Measurements from ENCODE around the gene ARHGAP18.

The ARHGAP18 gene

DNA sequence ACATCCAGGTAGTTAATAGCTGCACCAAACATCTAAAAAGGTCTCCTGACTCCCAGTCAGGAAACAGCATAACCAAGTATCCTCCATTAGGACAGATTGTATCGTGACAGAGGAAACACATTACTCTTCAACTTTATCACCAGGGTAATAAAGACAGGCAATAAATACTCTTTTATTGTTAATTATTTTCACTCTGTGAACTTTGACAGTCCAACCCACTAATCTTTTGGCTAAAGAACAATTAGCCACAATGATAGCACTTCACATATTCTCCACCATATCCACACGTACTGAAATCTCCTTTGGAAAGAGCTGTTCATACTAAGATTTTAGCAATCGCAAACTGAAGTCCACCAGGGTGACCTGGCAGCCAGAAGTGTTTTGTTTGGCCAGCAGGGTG is 46.4 kb downstream of the ARHGAP18 start:
- H3K27me3 ChIP-seq (replicated peaks; ENCODE audit: control insufficient read depth, insufficient read depth, low read length), result no peaks in the 10 kb centered on the region
- H3K9ac ChIP-seq (ENCODE audit: low read length), result no peak overlapping the region
- no peaks in the 10 kb centered on the region for H3K9me3 ChIP-seq (ENCODE audit: control insufficient read depth, low read length)
- peaks cover 3% of the 10 kb centered on the region for H3K36me3 ChIP-seq (ENCODE audit: control insufficient read depth, insufficient read depth, low read length, severe bottlenecking)
- DNase-seq (ENCODE audit: low read depth), result no peak
- H3K4me3 ChIP-seq (ENCODE audit: low read length), result no peak overlapping the region
- H3K4me1 ChIP-seq (ENCODE audit: control insufficient read depth, insufficient read depth, low read length), result peaks cover 20% of the 10 kb centered on the region

DNA sequence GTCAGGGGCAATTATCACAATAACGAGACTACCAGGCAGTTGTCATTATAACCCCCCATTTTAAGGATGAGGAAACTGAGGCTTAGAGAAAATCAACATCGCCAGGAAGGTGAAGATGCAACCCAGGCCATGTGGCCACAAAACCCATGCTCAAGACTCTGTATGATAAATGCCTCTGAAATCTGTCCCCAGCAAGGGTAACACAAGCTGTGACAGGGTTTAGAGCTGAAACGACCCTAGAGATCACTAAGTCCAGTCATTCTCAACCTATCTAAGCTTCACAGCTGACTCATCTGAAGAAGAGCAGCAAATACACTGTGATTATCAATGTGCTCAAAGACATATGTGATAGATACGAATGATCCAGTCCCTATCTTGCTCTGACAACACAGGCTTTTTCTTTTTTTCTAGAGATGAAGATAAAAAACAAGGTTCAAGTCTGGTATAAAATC is 47.0 kb downstream of the ARHGAP18 start:
- H3K4me1 ChIP-seq (ENCODE audit: control insufficient read depth, insufficient read depth, low read length), result peaks cover 19% of the 10 kb centered on the region
- H3K36me3 ChIP-seq (ENCODE audit: control insufficient read depth, insufficient read depth, low read length, severe bottlenecking), result peaks cover 3% of the 10 kb centered on the region
- no peaks in the 10 kb centered on the region for H3K9me3 ChIP-seq (ENCODE audit: control insufficient read depth, low read length)
- no peak for DNase-seq (ENCODE audit: low read depth)
- no peak overlapping the region for H3K4me3 ChIP-seq (ENCODE audit: low read length)
- no peaks in the 10 kb centered on the region for H3K27me3 ChIP-seq (replicated peaks; ENCODE audit: control insufficient read depth, insufficient read depth, low read length)
- H3K9ac ChIP-seq (ENCODE audit: low read length), result no peak overlapping the region

DNA sequence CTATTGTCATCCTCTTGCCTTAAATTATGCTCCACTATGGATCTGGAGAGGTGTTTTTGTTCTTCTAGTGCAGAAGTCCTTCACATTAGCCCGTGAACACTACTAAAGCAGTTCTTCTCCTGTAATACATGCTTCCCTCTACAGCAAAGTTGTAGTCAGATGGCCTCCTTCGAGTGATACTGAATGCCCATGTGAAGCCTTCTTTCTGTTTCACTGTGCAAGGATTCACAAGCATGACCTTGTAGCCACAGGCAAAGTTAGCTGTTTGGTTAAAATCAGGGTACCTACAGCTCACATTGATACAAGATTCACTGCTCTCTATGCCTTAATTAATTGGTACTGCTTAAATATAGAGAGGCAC is 47.6 kb downstream of the ARHGAP18 start:
- Histone ChIP-seq H3K9ac (ENCODE audit: low read length) (no peak overlapping the region), H3K9me3 (ENCODE audit: control insufficient read depth, low read length) (no peaks in the 10 kb centered on the region), H3K4me3 (ENCODE audit: low read length) (no peak overlapping the region), H3K36me3 (ENCODE audit: control insufficient read depth, insufficient read depth, low read length, severe bottlenecking) (peaks cover 3% of the 10 kb centered on the region), H3K27me3 (replicated peaks; ENCODE audit: control insufficient read depth, insufficient read depth, low read length) (no peaks in the 10 kb centered on the region), H3K4me1 (ENCODE audit: control insufficient read depth, insufficient read depth, low read length) (peaks cover 13% of the 10 kb centered on the region)
- DNase-seq (ENCODE audit: low read depth), result no peak

DNA sequence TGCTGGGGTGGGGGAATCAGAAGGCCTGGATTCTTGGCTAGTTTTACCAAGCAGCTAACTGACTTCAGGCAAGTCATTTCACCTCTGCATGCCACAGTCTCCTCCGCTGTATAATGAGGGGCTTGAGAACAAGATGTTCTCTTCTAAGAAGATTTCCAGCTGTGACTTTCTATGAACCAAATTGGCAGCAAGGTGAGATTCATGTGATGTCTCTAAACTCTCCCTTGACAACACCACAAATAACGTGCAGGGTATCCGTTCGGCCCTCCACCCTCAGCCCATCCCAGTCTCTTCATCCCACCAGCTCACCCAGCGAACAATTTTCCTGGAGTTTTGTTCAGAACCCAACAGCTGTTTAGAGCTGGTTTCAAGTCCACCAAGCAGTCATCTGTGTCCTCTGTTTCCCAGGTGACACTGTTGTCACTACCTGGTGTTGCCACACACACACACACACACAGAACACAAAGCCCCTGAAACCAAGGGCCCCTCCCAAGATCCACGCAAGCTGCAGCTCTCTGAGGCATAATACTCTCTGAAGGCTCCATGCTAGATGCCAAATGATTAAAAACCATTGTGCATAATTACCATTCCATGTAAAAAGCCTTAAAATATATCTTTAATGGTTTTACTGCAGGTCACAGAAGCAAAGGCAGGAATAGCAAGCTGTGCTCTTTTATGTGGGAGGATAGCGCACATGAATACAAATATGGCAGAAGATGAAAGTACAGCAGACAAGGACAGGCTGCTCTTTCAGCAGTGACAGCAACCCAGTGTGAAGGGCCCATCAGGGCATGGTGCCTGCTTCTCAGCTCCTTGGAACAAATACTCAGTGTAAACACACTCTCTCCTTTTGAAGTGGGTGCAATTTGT is 48.2 kb downstream of the ARHGAP18 start:
- no peak overlapping the region for H3K4me3 ChIP-seq (ENCODE audit: low read length)
- no peak for DNase-seq (ENCODE audit: low read depth)
- H3K27me3 ChIP-seq (replicated peaks; ENCODE audit: control insufficient read depth, insufficient read depth, low read length), result no peaks in the 10 kb centered on the region
- H3K9ac ChIP-seq (ENCODE audit: low read length), result no peak overlapping the region
- H3K36me3 ChIP-seq (ENCODE audit: control insufficient read depth, insufficient read depth, low read length, severe bottlenecking), result peaks cover 3% of the 10 kb centered on the region
- peaks cover 7% of the 10 kb centered on the region for H3K4me1 ChIP-seq (ENCODE audit: control insufficient read depth, insufficient read depth, low read length)
- no peaks in the 10 kb centered on the region for H3K9me3 ChIP-seq (ENCODE audit: control insufficient read depth, low read length)

DNA sequence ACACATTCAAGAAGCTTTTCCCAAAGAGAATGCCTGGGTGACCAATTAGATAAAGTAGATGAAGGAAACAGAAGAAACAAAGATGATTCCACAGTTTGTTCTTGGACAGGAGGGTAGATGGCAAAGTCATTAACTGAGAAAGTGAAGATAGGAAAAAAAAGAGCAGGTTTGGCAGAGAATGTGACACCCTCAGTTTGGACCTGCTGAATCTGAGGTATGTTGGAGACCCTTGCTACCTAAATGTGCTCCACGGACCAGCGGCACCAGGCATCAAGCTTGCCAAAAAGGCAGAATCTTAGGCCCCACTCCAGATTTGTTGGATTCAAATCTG is 49.7 kb downstream of the ARHGAP18 start:
- Histone ChIP-seq H3K36me3 (ENCODE audit: control insufficient read depth, insufficient read depth, low read length, severe bottlenecking) (peaks cover 3% of the 10 kb centered on the region), H3K9ac (ENCODE audit: low read length) (no peak overlapping the region), H3K9me3 (ENCODE audit: control insufficient read depth, low read length) (no peaks in the 10 kb centered on the region), H3K4me3 (ENCODE audit: low read length) (no peak overlapping the region), H3K4me1 (ENCODE audit: control insufficient read depth, insufficient read depth, low read length) (peaks cover 4% of the 10 kb centered on the region), H3K27me3 (replicated peaks; ENCODE audit: control insufficient read depth, insufficient read depth, low read length) (no peaks in the 10 kb centered on the region)
- DNase-seq (ENCODE audit: low read depth), result no peak

DNA sequence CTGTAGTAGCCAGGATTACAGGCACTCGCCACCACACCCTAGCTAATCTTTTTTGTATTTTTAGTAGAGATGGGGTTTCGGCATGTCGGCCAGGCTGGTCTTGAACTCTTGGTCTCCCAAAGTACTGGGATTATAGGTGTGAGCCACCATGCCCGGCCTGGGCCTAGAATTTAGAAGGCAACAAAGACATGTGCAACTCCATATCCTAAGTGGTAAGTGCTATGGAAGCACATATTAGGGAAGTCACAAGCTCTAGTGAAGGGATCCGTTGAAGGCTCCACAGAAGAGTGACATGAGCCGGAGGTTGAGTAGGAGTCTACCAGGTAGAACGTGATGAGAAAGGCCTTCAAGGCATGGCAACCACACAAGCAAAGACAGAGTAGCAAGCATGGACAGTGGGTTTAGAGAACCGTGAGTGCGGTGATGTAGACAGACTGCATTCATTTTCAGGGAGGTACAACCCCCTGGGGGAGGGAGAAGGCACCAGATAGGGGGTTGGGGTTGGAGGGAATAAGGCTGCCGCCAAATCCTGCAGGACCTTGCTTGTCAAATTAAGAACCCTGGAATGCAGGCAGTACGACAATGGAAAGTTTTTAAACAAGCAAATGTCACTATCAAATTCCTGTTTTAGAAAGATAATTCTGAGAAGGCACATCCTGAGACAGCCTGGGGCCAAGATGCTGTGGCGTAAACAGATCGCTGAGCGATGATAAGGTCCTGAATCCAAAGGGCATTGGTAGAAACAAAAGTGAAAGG is 50.2 kb downstream of the ARHGAP18 start:
- H3K36me3 ChIP-seq (ENCODE audit: control insufficient read depth, insufficient read depth, low read length, severe bottlenecking), result peaks cover 3% of the 10 kb centered on the region
- H3K27me3 ChIP-seq (replicated peaks; ENCODE audit: control insufficient read depth, insufficient read depth, low read length), result no peaks in the 10 kb centered on the region
- DNase-seq (ENCODE audit: low read depth), result no peak
- no peaks in the 10 kb centered on the region for H3K9me3 ChIP-seq (ENCODE audit: control insufficient read depth, low read length)
- H3K4me3 ChIP-seq (ENCODE audit: low read length), result no peak overlapping the region
- H3K9ac ChIP-seq (ENCODE audit: low read length), result no peak overlapping the region
- H3K4me1 ChIP-seq (ENCODE audit: control insufficient read depth, insufficient read depth, low read length), result peaks cover 4% of the 10 kb centered on the region

DNA sequence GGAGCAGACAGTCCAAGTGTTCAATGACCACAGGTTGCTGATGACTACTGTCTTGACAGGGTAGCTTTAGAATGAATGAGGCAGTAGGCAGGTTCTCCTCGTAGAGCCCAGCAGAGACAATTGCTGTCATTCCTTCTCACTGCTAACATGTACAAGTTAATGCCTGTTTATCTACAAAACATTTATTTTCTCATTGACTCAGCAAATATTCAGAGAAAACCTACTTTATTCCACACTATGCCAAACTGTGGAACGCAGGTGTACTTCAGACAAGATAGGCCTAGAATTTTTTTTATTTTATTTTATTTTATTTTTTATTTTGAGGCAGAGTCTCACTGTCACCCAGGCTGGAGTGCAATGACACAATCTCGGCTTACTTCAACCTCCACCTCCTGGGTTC is 50.8 kb downstream of the ARHGAP18 start:
- H3K4me1 ChIP-seq (ENCODE audit: control insufficient read depth, insufficient read depth, low read length), result peaks cover 4% of the 10 kb centered on the region
- H3K9me3 ChIP-seq (ENCODE audit: control insufficient read depth, low read length), result no peaks in the 10 kb centered on the region

DNA sequence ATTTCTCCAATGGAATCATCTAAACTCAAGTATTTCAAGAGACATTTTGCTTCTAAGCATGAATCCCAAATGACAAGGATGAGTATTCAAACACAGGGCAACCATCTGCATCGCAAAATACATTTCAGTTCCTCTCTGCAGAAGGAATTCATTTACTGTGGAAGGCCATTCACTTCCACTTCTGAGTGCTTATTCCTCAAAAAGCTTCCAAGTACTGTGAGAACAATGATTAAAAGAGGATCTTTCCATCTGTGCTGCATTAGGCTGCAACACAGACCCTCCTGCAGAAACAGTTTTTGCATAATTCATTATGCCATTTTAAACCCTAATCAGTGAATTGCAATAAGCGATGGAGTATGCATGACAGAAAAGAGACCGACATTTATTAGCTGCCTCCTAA is 52.5 kb downstream of the ARHGAP18 start:
- H3K9ac ChIP-seq (ENCODE audit: low read length), result no peak overlapping the region
- peaks cover 9% of the 10 kb centered on the region for H3K4me1 ChIP-seq (ENCODE audit: control insufficient read depth, insufficient read depth, low read length)
- H3K27me3 ChIP-seq (replicated peaks; ENCODE audit: control insufficient read depth, insufficient read depth, low read length), result no peaks in the 10 kb centered on the region
- no peaks in the 10 kb centered on the region for H3K9me3 ChIP-seq (ENCODE audit: control insufficient read depth, low read length)
- peaks cover 3% of the 10 kb centered on the region for H3K36me3 ChIP-seq (ENCODE audit: control insufficient read depth, insufficient read depth, low read length, severe bottlenecking)
- no peak overlapping the region for H3K4me3 ChIP-seq (ENCODE audit: low read length)
- no peak for DNase-seq (ENCODE audit: low read depth)

More for the DNA sequence above, 50.8 kb downstream of the ARHGAP18 start:
- no peak for DNase-seq (ENCODE audit: low read depth)
- H3K36me3 ChIP-seq (ENCODE audit: control insufficient read depth, insufficient read depth, low read length, severe bottlenecking), result peaks cover 3% of the 10 kb centered on the region
- H3K9ac ChIP-seq (ENCODE audit: low read length), result no peak overlapping the region
- H3K4me3 ChIP-seq (ENCODE audit: low read length), result no peak overlapping the region
- H3K27me3 ChIP-seq (replicated peaks; ENCODE audit: control insufficient read depth, insufficient read depth, low read length), result no peaks in the 10 kb centered on the region

DNA sequence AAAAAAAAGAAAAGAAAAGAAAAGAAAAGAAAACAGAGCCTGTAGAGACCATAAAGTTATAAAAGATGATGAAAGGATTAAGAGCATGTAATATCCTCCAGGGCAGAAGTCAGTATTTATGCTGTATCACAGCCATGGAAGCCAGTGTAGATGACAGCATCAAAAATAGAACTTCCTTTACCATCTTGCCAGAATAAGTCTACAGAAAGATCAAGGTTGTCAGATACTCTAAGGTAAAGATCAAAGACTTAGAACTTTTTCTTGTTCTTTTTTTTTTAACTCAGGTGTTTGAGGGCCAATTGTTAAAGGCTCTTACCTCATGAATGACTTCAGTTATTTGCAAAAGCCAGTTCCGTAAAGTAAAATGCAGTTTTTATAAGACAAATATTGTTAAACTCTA is 54.6 kb downstream of the ARHGAP18 start:
- H3K4me3 ChIP-seq (ENCODE audit: low read length), result no peak overlapping the region

DNA sequence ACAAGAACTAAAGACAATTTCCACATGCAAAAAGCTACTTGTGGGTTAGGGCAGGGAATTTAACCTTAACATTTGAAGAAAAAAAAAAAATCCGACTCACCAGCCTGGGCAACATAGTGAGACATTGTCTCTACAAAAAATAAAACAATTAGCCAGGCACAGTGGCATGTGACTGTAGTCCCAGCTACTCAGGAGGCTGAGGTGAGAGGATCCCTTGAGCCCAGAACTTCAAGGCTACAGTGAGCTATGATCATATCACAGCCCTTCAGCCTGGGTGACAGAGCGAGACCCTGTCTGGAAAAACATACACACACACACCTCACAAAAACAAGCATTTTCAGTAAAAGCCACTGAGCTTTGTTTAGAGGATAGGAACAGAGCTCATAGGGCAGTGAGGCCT is 56.2 kb downstream of the ARHGAP18 start:
- Histone ChIP-seq H3K27me3 (replicated peaks; ENCODE audit: control insufficient read depth, insufficient read depth, low read length) (no peaks in the 10 kb centered on the region), H3K36me3 (ENCODE audit: control insufficient read depth, insufficient read depth, low read length, severe bottlenecking) (no peaks in the 10 kb centered on the region)

More for the DNA sequence above, 54.6 kb downstream of the ARHGAP18 start:
- DNase-seq (ENCODE audit: low read depth), result no peak
- Histone ChIP-seq H3K36me3 (ENCODE audit: control insufficient read depth, insufficient read depth, low read length, severe bottlenecking) (peaks cover 3% of the 10 kb centered on the region), H3K4me1 (ENCODE audit: control insufficient read depth, insufficient read depth, low read length) (peaks cover 7% of the 10 kb centered on the region), H3K9ac (ENCODE audit: low read length) (no peak overlapping the region), H3K27me3 (replicated peaks; ENCODE audit: control insufficient read depth, insufficient read depth, low read length) (no peaks in the 10 kb centered on the region), H3K9me3 (ENCODE audit: control insufficient read depth, low read length) (no peaks in the 10 kb centered on the region)

DNA sequence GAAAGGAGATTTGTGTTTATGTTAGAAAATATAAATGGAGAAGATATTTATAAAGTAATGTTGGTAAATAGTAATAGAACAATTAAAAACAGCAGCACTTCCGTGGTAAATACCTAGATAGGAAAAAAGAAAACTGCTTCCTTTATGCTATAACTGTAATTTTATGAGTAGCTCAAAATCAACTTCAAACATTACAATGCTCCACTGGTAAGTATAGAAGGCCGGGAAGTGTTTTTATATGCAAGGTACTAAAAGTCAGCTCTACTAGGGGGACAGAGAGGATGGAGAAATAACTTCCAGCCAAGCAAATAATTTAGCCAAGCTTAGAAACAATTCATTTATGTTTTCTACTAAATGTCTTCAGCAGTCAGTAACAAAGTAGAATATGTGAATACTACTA is 56.7 kb downstream of the ARHGAP18 start:
- Histone ChIP-seq H3K27me3 (replicated peaks; ENCODE audit: control insufficient read depth, insufficient read depth, low read length) (no peaks in the 10 kb centered on the region), H3K4me1 (ENCODE audit: control insufficient read depth, insufficient read depth, low read length) (peaks cover 7% of the 10 kb centered on the region), H3K4me3 (ENCODE audit: low read length) (no peak overlapping the region), H3K36me3 (ENCODE audit: control insufficient read depth, insufficient read depth, low read length, severe bottlenecking) (no peaks in the 10 kb centered on the region), H3K9ac (ENCODE audit: low read length) (no peak overlapping the region), H3K9me3 (ENCODE audit: control insufficient read depth, low read length) (no peaks in the 10 kb centered on the region)
- DNase-seq (ENCODE audit: low read depth), result no peak

More for the DNA sequence above, 56.2 kb downstream of the ARHGAP18 start:
- H3K9ac ChIP-seq (ENCODE audit: low read length), result no peak overlapping the region
- H3K4me1 ChIP-seq (ENCODE audit: control insufficient read depth, insufficient read depth, low read length), result peaks cover 7% of the 10 kb centered on the region
- no peak for DNase-seq (ENCODE audit: low read depth)
- no peak overlapping the region for H3K4me3 ChIP-seq (ENCODE audit: low read length)
- no peaks in the 10 kb centered on the region for H3K9me3 ChIP-seq (ENCODE audit: control insufficient read depth, low read length)
